ENCODE results near the gene CDS1. TPM values are rescaled to one million over a fixed set of nuclear protein-coding genes. Genes with fewer than 3 reads are reported as not detected.

The CDS1 gene
- total RNA-seq, 1 donor from 2014 or later = 22.2 TPM

DNA sequence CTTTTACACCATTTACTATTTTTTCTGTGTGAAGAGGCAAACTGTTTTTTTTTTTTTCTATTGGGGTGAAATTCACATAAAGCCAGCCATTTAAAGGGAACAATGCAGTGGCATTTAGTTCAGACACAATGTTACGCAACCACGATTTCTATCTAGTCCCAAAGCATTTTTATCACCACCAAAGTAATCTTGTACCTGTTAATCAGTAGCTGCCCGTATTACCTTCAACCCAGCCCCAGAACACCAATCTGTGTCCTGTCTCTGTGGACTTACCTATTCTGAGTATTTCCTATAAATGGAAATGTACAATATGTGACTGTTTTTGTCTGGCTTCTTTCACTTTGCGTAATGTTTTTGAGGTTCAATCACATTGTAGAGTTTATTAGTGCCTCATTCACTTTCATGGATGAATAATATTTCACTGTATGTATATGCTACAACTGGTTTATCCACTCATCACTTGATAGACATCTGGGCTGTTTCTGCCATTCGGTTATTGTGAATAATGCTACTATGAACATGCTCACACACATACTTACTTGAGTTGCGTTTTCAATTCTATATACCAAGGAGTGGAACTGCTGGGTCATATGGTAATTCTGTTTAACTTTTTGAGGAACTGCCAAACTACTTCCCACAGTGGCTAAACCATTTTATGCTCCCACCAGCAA, 116.2 kb downstream of the CDS1 start:
- no peaks in the 10 kb centered on the region for H3K9me3 Mint-ChIP-seq (ENCODE audit: low read depth)
- TF ChIP-seq, protein P1, sequence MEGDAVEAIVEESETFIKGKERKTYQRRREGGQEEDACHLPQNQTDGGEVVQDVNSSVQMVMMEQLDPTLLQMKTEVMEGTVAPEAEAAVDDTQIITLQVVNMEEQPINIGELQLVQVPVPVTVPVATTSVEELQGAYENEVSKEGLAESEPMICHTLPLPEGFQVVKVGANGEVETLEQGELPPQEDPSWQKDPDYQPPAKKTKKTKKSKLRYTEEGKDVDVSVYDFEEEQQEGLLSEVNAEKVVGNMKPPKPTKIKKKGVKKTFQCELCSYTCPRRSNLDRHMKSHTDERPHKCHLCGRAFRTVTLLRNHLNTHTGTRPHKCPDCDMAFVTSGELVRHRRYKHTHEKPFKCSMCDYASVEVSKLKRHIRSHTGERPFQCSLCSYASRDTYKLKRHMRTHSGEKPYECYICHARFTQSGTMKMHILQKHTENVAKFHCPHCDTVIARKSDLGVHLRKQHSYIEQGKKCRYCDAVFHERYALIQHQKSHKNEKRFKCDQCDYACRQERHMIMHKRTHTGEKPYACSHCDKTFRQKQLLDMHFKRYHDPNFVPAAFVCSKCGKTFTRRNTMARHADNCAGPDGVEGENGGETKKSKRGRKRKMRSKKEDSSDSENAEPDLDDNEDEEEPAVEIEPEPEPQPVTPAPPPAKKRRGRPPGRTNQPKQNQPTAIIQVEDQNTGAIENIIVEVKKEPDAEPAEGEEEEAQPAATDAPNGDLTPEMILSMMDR (IDR thresholded peaks at IDR 0.05; ENCODE audit: unreplicated experiment) = no peak
- no peak overlapping the region for H3K27ac Mint-ChIP-seq
- H3K4me1 Mint-ChIP-seq (ENCODE audit: low read depth) = peaks cover 9% of the 10 kb centered on the region
- DNase-seq (ENCODE audit: low spot score, unreplicated experiment) = no peak
- no peak overlapping the region for H3K4me3 Mint-ChIP-seq (ENCODE audit: low read depth)
- H3K36me3 Mint-ChIP-seq (ENCODE audit: insufficient read depth) = peaks cover 42% of the 10 kb centered on the region
- H3K27me3 Mint-ChIP-seq = no peaks in the 10 kb centered on the region

Other genes starting within 250 kb of the CDS1 start
- gene NKX6-1, start 83.8 kb upstream of the CDS1 start, total RNA-seq = 89.6 and 107 TPM in 2 replicates

Data from progenitor cell of endocrine pancreas (in vitro differentiated cells).